Stimulated activated CD8-positive, alpha-beta memory T cell treated with anti-CD3 and anti-CD28 coated beads, Interleukin-12 subunit alpha, Interleukin-12 subunit beta, amount 100 ng/mL, for 1 hour (primary cell): ENCODE results near the gene SARDH.
A peak's percentile ranks its signal among the peaks of the same experiment; 100 is the strongest.

Experiments used
- DNase-seq: peaks from one replicate; pipeline ENCODE4 v3.0.0-alpha.2; 2020; ENCODE audit warnings: low read depth

Gene SARDH, protein sequence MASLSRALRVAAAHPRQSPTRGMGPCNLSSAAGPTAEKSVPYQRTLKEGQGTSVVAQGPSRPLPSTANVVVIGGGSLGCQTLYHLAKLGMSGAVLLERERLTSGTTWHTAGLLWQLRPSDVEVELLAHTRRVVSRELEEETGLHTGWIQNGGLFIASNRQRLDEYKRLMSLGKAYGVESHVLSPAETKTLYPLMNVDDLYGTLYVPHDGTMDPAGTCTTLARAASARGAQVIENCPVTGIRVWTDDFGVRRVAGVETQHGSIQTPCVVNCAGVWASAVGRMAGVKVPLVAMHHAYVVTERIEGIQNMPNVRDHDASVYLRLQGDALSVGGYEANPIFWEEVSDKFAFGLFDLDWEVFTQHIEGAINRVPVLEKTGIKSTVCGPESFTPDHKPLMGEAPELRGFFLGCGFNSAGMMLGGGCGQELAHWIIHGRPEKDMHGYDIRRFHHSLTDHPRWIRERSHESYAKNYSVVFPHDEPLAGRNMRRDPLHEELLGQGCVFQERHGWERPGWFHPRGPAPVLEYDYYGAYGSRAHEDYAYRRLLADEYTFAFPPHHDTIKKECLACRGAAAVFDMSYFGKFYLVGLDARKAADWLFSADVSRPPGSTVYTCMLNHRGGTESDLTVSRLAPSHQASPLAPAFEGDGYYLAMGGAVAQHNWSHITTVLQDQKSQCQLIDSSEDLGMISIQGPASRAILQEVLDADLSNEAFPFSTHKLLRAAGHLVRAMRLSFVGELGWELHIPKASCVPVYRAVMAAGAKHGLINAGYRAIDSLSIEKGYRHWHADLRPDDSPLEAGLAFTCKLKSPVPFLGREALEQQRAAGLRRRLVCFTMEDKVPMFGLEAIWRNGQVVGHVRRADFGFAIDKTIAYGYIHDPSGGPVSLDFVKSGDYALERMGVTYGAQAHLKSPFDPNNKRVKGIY

DNA sequence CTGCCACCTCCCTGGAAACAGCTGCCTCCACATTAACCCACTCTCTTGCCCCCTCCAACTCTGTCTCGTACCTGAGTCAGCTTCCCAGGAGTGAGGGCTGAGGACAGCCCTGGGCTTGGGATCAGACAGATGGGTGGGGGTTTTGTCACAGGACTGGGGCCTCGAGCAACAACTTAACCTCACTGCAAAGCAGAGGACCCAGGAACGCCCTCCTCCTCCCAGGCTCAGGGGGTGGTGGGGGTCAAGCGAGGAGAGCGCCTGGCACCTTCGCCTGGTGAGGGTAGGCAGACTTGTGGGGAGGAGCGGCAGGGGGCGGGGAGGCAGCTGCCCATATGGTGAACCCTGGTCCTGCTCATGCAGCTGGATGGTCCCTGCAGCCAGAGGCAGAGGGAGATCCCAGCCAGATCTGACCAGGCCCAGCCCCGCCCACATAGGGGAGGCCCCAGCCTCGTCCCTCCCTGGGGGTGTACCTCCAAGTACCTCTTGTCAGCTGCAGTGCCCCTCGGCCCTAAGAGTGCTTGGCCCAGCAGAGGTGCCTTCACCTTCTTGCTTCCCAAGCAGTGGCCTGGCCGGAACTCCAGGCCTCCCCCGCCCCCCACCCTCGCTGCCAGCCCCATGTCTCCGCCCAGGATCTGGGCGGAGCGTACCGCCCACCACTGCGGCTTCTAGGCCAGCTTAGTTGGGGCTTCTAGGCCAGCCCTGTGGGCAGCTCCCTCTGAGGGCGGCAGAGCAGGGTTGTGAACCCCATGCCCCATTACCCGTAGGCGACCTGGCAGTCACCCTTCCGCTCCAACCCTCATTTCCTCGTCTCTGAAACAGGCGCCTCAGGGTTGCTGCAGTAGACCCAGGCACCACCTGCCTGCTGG lies at the start of gene SARDH:
SARDH (minus strand) TSS at position 579 of the 866 bp plus-strand sequence. CDS start 4,179 bp downstream, outside the sequence.
- DNase-seq: peak; percentile 5

DNA sequence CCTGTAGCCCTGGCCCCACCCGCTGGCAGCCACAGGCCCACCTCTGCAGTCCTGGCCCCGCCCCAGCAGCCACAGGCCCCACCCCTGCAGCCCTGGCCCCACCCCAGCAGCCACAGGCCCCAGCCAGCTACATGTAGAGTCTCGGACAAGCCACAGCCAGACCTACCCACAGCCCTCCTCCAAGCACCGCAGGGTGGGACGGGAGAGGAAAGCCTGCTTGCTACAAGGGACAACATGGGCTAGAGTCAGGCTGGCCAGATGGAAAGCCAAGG lies 49.5 kb upstream of the SARDH start:
- DNase-seq: no peak

DNA sequence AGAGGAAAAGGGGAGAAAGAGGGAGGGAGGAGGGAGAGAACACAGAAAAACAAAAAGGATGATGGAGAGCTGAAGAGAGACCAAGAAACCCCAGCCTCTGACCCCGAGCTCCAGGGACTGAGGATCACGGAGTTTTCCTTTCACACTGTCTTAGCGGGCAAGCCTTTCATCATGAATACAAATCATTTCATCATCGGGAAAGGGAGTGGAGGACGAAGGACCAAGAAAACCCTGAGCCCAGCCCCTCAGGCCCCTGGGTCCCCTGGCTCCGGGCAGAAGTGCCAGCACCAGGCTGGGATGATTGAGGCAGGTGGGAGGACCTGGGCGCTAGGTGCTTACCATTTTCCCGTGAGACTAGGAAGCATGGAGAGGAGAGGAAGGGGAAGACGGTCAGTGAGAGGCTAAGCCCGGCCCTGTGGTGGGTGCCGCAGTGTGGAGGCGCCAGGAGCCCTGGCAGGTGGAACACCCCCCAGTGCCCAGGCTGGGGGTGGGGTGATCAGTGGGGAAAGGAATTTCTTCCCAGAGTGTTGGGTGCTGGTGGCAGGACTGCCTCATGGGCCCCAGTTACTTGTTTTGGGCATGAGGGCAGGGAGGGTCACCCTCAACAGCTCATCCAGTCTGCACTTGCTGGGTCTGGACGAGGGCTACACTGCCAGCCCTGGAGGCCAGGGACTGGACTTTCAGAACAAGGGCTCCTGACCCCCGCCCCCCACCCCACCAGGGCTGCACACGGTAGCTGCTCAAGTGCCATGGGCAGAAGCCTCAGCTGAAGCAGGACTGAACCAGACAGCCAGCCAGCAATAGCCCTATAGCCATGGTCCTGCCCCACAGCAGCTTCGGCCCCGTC lies 49.0 kb upstream of the SARDH start:
- no peak for DNase-seq

DNA sequence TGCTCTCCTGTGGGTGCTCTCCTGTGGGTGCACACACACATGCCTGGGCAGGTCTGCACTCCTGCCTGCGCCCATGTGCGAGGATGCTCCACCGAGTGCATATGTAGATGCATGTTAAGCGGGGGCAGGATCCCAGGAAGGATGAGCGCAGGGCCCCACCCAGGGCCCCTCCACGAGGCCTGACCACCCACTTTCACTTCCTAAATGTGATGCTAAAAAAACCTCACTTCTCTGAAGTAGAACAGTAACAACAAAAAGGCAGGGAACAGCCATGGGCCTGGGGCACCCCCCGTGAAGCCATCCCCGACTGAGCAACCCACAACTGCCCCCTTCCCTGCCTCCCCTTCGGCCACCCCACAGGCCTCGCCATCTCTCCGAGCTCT lies 48.2 kb upstream of the SARDH start:
- no peak for DNase-seq

DNA sequence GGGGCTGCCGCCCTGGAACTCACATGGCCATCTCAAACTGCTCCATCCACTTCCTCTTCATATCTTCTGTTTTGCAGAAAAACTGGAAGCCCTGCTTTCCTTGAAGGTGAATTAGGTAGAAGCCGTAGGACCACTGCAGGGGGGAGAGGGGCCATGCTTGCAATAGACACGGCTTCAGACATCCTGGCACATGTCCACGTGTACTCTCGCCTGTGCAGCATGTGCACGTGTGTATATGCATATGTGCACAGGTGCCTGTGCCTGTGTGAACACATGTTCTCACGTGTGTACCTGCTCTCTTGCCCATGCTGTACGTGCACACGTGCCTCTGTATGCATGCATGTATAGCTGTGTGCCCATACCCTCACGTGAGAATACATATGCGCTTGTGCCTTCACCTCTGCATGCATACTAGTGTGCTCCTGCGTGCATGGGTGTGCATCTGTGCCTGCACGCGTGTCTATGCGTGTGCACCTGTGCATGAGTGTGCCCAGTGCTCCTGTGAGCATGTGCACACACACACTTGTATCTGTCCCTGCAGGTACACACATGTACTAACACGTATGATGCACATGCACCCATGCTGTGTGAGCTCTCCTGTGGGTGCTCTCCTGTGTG lies 47.7 kb upstream of the SARDH start:
- no peak for DNase-seq

DNA sequence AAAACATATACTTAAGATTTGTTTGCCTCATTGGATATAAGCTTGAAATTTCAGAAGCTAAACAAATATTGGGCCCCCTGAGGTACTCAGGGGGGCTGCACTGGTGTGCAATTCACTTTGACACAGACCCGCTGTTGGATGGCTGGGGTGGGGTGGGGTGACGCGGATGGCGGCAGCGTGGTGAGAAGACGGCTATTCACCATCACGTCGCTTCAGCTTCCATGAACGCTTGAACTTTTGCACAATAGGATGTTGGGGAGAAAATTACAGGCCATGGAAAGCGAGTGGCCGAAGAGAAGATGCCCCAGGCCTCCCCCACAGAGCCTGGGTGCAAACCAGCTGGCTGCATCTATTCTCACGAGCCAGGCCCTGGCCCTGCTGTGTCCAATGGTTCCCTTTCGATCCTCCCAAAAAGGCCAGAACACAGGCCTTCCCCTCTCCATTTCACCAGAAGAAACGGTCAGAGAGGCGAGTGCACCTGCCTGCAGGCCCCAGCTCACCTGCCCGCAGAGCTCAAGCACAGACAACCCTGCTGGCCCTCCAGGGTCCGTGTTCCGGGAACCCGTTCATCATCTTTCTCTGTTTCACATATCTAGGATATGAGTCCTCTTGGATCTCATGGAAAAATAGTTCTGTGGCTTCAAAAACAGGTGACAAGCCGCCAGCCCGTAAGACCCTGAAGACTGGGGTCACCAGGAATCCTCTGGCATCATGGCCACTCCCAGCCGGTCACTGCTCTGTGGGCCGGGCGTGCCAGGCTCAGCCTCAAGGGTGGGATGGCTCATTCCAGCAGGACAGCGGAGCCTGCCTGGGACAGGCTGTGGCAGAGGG lies 46.8 kb upstream of the SARDH start:
- DNase-seq: no peak

DNA sequence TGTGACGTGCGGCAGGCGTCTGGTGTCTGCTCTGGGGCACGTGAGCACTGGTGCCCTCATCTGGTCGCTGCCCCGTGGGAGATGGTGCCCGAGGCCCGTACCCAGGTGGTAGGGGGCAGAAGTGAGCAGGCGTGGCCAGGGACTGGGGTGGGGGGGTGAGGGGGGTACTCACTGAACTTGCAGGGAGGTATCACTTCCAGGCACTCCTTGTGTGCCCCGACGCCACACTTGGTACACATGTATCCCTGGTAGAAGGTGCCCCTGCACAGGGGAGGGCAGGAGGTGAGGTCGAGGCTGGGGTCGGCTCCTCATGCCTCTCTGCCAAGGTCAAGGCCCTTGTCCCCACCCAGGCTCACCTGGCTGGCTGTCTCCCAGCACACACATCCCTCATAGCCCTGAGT lies 45.2 kb upstream of the SARDH start:
- DNase-seq: no peak

DNA sequence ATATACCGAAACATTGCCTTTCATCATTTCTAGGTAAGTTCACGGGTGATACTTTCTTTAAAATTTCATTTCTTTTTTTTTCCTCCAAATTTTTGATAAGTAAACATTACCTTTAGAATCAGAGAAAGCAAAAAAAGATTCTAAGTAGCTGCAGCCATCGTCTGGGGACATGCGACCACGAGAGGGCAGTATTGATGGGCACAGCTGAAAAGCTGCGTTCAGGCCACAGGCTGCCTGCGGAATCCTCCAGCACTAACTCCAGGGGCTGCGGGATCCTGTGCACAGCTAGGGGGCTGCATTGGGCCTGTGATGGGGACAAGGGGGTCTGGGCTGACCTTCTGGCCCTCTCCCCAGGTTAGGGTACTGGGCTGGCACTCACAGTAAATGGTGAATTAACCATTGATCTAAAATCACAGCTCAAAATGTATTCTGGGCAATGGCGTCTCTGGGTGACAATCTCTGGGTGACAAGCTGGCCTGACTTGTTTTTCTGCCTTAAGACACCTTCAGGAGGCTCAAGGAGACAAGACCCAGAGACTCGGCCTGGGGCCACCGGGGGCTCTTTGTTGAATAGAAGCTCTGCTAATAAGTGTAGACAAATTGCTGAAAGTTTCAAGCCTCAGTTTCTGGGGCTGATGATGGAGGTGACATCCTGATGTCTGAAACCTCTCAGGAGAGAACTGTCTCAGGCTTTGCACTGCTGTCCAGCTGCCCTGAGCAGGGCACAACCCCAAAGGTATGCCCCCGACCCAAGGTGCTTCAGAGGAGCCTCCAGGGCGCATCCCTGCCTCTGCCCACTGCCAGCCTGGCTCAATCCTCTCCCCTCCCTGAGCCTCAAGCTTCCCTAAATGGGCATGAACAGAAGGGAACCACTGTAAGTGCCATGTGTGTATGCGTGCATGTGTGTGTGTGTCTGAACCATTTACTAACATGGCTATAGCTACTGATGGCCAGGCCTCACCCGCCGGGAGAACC lies 44.3 kb upstream of the SARDH start:
- DNase-seq: peak; percentile 47

DNA sequence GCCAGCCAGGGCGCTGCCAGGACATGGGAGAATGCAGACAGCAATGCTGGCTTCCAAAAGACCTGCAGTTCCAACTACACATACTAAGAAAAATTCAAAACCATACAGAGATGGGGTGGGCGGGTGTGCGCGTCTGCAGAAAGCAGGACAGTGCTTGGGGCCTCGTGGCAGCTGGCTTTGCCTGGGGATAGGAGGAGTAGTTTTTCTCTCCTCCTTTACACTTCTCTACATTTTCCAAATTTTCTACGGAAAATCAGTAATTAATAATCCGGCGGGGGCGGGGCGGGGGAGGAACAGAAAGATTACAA lies 43.6 kb upstream of the SARDH start:
- no peak for DNase-seq

DNA sequence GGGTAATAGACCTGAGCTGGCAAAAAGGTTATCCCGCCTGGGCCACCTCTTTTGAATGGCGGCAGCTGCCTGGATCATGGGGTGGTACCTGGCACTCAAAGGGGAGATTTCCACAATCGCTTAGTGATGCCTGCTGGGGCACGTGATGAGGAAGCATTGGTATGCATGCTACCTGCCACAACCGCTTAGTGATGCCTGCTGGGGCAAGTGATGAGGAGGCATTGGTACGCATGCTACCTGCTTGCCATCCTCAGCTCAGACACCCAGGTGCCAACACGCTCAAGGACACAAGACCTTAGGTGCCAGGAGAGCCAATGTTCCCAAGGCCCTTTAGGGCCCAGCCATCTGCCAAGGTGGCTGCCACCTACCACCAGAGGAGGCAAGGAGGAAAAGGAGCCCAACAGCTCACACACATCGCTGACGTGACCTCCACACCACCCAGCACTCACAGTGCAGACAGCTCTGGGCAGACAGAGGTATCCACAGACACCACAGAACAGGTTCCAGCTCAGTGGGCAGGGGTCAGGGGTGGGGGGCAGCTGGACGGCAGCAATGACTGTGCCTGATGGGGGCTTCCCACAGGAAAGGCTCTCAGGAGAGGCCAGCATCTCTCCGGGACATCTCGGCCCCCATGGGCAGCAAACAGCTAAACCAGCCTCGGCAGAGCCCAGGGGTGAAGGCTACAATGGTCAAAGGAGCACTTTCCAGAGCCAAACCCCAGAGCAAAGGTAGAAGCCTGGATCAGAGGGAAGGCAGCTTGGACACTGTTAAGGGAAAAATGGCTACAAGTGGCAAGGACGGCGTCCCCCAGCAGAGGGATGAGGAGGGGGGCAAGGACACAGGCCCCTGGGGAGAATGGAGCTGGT lies 43.0 kb upstream of the SARDH start:
- DNase-seq: no peak

DNA sequence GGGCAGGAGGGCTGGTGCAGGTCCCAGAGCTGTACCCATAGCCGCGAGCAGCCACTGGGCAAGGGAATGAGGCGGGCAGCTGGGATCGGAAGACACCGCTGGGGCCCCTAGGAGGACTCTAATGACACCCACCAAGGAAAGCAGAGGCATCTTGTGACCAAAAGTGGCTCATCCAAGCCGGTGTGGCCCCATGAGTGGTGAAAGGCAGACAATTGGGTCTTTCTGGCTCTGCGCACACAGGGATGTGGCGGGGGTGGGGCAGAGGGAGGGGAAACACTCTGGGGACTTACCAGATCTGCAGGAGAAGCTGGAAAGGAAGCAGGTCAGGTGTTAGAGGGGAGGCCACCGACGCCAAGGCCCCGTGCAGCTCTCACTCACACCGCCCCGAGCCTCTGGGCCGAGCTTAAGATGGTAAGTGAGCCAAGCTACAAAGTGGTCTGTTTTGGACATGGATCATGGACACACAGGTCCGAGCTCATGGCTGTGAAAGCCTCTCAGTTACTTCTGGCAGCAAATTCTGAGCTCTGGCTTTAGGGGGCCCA lies 42.3 kb upstream of the SARDH start:
- no peak for DNase-seq

DNA sequence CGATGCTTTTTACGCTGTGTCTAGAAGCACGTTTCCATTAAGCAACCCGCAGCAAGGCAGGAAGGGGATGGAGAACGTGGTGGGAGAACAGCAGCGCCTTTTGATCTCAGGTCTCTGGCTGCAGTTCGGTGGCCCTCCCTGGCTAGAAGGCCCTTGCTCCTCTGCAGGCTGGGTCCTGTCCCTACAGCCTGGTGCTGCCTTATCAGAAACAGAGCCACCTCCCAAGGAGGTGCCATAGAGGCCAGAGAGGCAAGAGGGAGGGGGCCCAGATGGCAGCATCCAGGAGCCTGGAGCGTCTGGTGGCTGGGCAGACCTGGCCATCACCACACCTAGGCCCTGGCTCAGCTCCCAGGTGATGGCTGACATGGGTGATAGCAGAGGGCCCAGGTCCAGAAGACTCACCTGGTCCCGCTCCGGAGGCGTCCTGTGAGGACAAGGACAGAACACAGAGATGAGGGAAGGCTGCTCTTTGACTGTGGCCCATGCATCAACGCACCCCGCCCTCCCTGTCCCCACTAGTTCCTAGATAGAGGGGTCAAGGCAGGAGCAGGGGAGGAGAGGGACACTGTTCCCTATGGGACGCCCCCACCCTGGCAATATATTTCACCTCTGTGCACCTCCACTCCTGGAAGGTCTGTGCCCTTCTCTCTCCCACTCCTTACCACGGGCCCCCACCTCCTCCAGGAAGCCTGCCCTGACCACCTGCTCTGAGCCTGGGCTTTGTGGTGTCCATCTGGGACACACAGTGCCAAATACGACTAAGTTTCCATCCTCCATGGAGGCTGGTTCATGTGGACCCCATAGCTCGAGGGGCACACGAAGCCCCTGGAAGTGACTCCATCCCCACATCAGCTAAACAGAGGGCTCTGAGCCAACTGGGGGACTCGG lies 41.6 kb upstream of the SARDH start:
- DNase-seq: no peak

DNA sequence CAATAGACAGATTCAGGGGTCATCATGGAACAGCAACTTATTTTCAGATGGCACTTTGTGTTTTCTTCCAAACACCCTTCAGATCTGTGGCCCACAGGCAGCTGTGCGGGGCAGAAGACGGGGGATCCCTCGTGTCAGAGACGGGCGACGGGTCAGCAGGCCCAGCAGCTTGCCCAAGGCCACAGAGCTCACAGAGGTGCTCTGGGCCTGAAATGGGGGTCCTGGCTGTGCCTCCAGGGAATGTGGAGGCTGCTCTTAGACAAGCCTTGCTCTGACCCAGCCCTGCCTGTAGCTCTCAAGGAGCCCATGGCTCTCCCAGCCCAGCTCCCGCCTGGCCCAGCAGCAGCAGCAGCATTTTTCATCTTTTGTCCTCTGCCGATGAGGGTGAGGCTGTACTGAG lies 40.9 kb upstream of the SARDH start:
- no peak for DNase-seq

DNA sequence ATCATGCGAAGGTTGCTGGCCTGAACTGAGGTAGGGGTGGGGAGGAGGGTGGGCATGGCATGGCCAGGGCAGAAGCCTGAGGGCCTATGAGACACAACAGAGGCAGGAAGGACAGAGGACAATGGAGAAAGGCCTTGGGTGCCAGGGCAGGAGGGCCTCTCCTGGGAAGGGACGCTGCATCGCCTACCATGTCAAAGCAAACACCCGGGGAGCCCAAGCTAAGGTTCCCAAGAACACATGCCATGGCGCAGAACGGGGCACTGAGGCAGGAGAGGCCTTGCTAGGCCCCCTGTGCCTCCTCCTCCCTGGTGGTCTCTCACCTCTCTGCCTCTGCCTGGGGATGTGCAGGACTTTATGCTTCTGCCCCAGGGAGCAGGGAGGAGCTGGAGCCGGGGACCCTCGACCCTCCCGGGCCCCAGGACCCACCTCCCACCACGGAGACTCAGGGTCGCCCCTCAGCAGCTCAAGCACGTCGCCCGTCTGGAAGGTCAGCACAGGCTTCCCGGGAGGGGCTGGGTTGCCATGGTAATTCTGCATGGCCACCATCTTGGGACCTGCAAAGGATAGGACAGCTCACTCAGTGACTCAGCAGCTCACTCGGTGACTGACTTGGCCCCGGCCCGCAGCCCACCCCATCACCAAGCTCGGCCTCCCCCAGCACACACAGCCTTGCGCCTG lies 40.3 kb upstream of the SARDH start:
- DNase-seq: no peak

DNA sequence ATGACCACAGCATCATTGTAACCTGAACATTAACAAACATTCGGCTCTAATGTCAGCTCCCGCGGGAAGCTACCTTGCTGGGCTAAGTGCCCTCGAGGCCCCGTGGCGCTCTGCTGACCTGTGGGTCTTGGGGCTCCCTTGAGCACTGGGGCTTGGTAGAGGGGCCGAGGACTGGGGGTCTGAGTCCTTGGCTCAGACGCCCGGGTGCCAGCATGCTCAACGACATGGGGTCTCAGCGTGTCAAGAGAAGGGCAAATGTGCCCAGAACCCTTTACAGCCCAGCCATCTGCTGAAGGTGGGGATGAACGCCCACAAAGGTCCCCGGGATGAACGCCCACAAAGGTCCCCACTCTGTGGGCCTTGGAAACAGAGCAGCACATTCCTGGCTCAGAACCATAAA lies 39.7 kb upstream of the SARDH start:
- DNase-seq: no peak

DNA sequence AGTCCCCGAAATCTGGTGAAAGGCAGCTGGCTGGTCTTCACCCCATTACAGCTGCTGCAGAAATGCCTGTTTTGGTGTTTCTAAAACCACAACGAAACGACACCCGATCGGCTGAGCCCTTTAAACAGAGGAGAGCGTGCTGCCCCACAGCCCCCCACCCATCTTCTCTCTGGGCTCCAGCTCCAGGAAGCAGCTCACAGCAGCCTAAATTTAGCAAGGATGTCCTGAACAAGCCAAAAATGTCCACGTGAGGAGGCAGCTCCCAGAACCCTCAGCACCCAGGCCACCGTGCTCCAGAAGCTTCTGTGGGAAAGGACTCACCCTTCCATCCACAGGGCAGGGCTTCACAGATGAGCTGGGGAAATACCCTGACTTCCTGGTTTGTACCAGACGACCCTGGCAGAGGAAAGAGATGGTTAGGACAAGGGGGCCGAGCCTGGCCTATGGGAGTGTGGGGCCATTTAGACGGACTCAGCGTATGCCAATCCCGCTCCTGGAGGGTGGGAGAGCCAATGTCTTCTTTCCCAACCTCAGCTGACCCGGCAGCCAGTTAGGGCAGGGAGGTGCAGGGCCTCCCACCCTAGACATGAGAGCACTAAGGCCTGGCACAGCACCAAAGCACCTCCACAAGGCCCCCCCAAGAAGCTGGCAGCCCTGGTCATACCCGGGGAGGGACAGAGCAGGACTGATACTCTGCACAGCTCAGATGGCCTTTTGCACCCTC lies 39.1 kb upstream of the SARDH start:
- DNase-seq: no peak
